ENCODE results near the gene IZUMO1. TPM values are rescaled to one million over a fixed set of nuclear protein-coding genes. Genes with fewer than 3 reads are reported as not detected.
A peak's percentile ranks its signal among the peaks of the same experiment; 100 is the strongest.
"Not testable (repeated sequence)": the region's sequence is repeated elsewhere in the genome, so short reads cannot be mapped to it uniquely, and the experiment has no call there.

IZUMO1 gene
- total and polyA plus RNA-seq, 5 donors from 2014 or later = not detected

- ATAC-seq (ENCODE audit: low read depth in 2 of 2) = no peak
- H3K4me3 Mint-ChIP-seq = peak within 1 kb of the TSS; percentile 90 to 98 (median 96)
These were observed 27.2 kb downstream of the IZUMO1 start, which contains the start of gene MAMSTR for GRCh38 chr19:48719263-48720171. Gene MAMSTR (minus strand): TSS chr19:48719725. CDS start chr19:48719031, 694 bp downstream.

DNA sequence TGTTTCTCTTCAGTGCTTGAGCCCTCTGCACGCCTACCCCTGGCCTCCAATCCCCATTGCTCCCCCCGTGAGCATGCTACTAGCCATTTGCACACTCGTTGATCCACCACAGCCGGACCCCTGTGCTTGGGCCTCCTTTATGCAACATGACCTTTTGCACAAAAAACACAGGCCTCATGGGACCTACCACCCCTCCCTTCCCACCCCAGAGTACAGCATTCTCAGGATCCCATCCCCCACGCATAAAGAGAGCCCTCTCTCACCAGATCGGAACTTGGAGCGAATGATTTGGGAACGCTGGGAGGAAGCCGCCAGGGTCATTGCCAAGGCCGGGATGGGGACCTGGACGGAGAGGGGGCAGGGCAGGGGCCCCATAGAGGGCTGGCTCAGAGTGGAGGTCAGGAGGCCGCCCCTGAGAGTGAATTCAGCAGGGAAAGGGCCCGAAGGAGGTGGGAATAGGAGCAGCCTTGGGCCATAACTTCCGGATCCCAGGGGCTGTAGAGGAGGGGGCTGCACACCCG is 27.9 kb downstream of the IZUMO1 start:
- Histone ChIP-seq H3K4me1 (ENCODE audit: control insufficient read depth, insufficient read depth, low read length, poor library complexity, severe bottlenecking) (peaks cover 19% of the 10 kb centered on the region), H3K9me3 (ENCODE audit: control insufficient read depth in 2 of 2, low read length in 2 of 2) (no peaks in the 10 kb centered on the region), H3K27me3 (ENCODE audit: control insufficient read depth, insufficient read depth, low read length) (no peaks in the 10 kb centered on the region), H3K36me3 (ENCODE audit: control insufficient read depth, insufficient read depth, low read length) (no peaks in the 10 kb centered on the region), H3K4me3 (ENCODE audit: low read depth, low read length) (no peak overlapping the region), H3K27ac (ENCODE audit: insufficient read depth, low read length, poor library complexity, severe bottlenecking) (no peak overlapping the region)
- H3K27ac Mint-ChIP-seq = no peak overlapping the region
- DNase-seq = no peak
- H3K4me3 Mint-ChIP-seq = peak overlapping the region in 1 of 4 donors; percentile 47
- no peak for ATAC-seq (ENCODE audit: low read depth in 2 of 2)
- H3K9me3 Mint-ChIP-seq = peaks cover 0 to 2% (median 0%) of the 10 kb centered on the region in 7 donors
- H3K4me1 Mint-ChIP-seq = peaks cover 0 to 36% (median 15%) of the 10 kb centered on the region in 4 donors
- H3K27me3 Mint-ChIP-seq = no peaks in the 10 kb centered on the region
- no peaks in the 10 kb centered on the region for H3K36me3 Mint-ChIP-seq

More at GRCh38 chr19:48719263-48720171, 27.2 kb downstream of the IZUMO1 start, which contains the start of gene MAMSTR:
- Mint-ChIP-seq H3K27ac (peak within 1 kb of the TSS; percentile 98 to 100 (median 99)), H3K4me1 (peaks cover 0 to 30% (median 12%) of the 10 kb centered on the region in 4 donors), H3K27me3 (no peaks in the 10 kb centered on the region), H3K36me3 (no peaks in the 10 kb centered on the region), H3K9me3 (peaks cover 0 to 1% (median 0%) of the 10 kb centered on the region in 7 donors)
- Histone ChIP-seq H3K36me3 (ENCODE audit: control insufficient read depth, insufficient read depth, low read length) (no peaks in the 10 kb centered on the region), H3K27me3 (ENCODE audit: control insufficient read depth, insufficient read depth, low read length) (no peaks in the 10 kb centered on the region), H3K4me3 (ENCODE audit: low read depth, low read length) (peak within 1 kb of the TSS; percentile 67), H3K4me1 (ENCODE audit: control insufficient read depth, insufficient read depth, low read length, poor library complexity, severe bottlenecking) (peaks cover 15% of the 10 kb centered on the region), H3K27ac (ENCODE audit: insufficient read depth, low read length, poor library complexity, severe bottlenecking) (peak within 1 kb of the TSS; percentile 92), H3K9me3 (ENCODE audit: control insufficient read depth in 2 of 2, low read length in 2 of 2) (no peaks in the 10 kb centered on the region)
- DNase-seq = no peak

DNA sequence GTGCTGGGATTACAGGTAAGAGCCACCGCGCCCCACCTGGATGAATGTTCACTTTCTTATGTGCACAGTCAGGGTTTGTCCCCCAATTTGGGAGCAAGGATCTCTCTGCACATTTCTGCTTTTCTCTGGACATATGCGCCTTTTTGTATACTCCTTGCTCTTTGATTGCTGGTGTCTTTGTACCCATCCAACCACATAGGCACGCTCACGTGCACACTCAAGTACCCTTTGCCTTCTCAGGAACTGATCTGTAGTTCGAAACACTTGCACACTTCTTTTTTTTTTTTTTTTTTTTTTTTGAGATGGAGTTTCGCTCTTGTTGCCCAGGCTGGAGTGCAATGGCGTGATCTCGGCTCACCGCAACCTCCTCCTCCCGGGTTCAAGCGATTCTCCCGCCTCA is 28.6 kb downstream of the IZUMO1 start:
- ATAC-seq (ENCODE audit: low read depth in 2 of 2) = not testable (repeated sequence)

GRCh38 chr19:48716562-48717291 is 30.0 kb downstream of the IZUMO1 start:
- Mint-ChIP-seq H3K27ac (peak overlapping the region in 1 of 3 donors; percentile 87), H3K27me3 (no peaks in the 10 kb centered on the region), H3K36me3 (no peaks in the 10 kb centered on the region), H3K4me1 (peaks cover 0 to 43% (median 17%) of the 10 kb centered on the region in 4 donors), H3K4me3 (peak overlapping the region in 3 of 4 donors; percentile 22 to 74 (median 26)), H3K9me3 (peaks cover 0 to 3% (median 0%) of the 10 kb centered on the region in 7 donors)
- ATAC-seq (ENCODE audit: low read depth in 2 of 2) (no peak), DNase-seq (no peak)
- Histone ChIP-seq H3K4me3 (ENCODE audit: low read depth, low read length) (no peak overlapping the region), H3K4me1 (ENCODE audit: control insufficient read depth, insufficient read depth, low read length, poor library complexity, severe bottlenecking) (peaks cover 28% of the 10 kb centered on the region), H3K27me3 (ENCODE audit: control insufficient read depth, insufficient read depth, low read length) (no peaks in the 10 kb centered on the region), H3K36me3 (ENCODE audit: control insufficient read depth, insufficient read depth, low read length) (no peaks in the 10 kb centered on the region), H3K27ac (ENCODE audit: insufficient read depth, low read length, poor library complexity, severe bottlenecking) (no peak overlapping the region), H3K9me3 (ENCODE audit: control insufficient read depth in 2 of 2, low read length in 2 of 2) (no peaks in the 10 kb centered on the region)

More for the DNA sequence above, 28.6 kb downstream of the IZUMO1 start:
- not testable (repeated sequence) for H3K27me3 ChIP-seq (ENCODE audit: control insufficient read depth, insufficient read depth, low read length); H3K36me3 Mint-ChIP-seq; H3K9me3 Mint-ChIP-seq; H3K4me3 ChIP-seq (ENCODE audit: low read depth, low read length); H3K4me3 Mint-ChIP-seq; H3K9me3 ChIP-seq (ENCODE audit: control insufficient read depth in 2 of 2, low read length in 2 of 2); H3K36me3 ChIP-seq (ENCODE audit: control insufficient read depth, insufficient read depth, low read length); H3K27ac ChIP-seq (ENCODE audit: insufficient read depth, low read length, poor library complexity, severe bottlenecking); DNase-seq; H3K27me3 Mint-ChIP-seq; H3K27ac Mint-ChIP-seq
- H3K4me1 Mint-ChIP-seq = peaks cover 0 to 41% (median 16%) of the 10 kb centered on the region in 4 donors
- peaks cover 26% of the 10 kb centered on the region for H3K4me1 ChIP-seq (ENCODE audit: control insufficient read depth, insufficient read depth, low read length, poor library complexity, severe bottlenecking)

DNA sequence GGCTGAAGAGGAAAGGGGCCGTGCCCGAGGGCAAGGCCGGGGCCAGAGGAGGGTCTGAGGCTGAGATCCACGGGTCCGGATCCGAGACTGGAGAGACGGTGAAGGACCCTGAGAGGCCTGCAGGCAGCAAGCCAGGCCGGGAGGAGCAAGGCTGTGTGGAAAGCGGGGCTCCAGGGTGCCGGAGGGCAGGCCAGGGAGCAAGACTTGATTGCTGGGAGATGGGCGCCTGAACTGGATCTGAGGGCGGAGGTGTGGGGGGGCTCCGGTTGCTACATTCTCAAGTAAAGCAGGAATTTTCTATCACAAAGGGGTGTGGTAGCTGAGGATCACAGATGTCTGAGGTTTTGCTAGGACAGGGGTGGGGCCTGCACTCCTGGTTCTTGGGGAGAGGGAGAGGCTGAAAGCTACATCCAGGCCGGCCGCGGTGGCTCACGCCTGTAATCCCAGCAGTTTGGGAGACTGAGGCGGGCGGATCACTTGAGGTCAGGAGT is 31.0 kb downstream of the IZUMO1 start:
- DNase-seq (no peak), ATAC-seq (ENCODE audit: low read depth in 2 of 2) (no peak)
- Histone ChIP-seq H3K4me1 (ENCODE audit: control insufficient read depth, insufficient read depth, low read length, poor library complexity, severe bottlenecking) (peaks cover 19% of the 10 kb centered on the region), H3K36me3 (ENCODE audit: control insufficient read depth, insufficient read depth, low read length) (no peaks in the 10 kb centered on the region), H3K4me3 (ENCODE audit: low read depth, low read length) (no peak overlapping the region), H3K27me3 (ENCODE audit: control insufficient read depth, insufficient read depth, low read length) (no peaks in the 10 kb centered on the region), H3K9me3 (ENCODE audit: control insufficient read depth in 2 of 2, low read length in 2 of 2) (no peaks in the 10 kb centered on the region), H3K27ac (ENCODE audit: insufficient read depth, low read length, poor library complexity, severe bottlenecking) (no peak overlapping the region)
- peaks cover 0 to 37% (median 13%) of the 10 kb centered on the region in 4 donors for H3K4me1 Mint-ChIP-seq
- H3K36me3 Mint-ChIP-seq = peaks cover 2% of the 10 kb centered on the region
- peak overlapping the region in 2 of 3 donors; percentile 32 to 59 for H3K27ac Mint-ChIP-seq
- no peaks in the 10 kb centered on the region for H3K27me3 Mint-ChIP-seq
- peak overlapping the region in 3 of 4 donors; percentile 13 to 61 (median 57) for H3K4me3 Mint-ChIP-seq
- peaks cover 0 to 3% (median 0%) of the 10 kb centered on the region in 7 donors for H3K9me3 Mint-ChIP-seq

- no peak for DNase-seq
- ATAC-seq (ENCODE audit: low read depth in 2 of 2) = no peak
- no peaks in the 10 kb centered on the region for H3K27me3 Mint-ChIP-seq
These were observed 31.7 kb downstream of the IZUMO1 start for GRCh38 chr19:48714759-48715675.

More at GRCh38 chr19:48714759-48715675, 31.7 kb downstream of the IZUMO1 start:
- H3K9me3 Mint-ChIP-seq = peaks cover 0 to 3% (median 0%) of the 10 kb centered on the region in 7 donors
- peak overlapping the region; percentile 51 for H3K4me3 ChIP-seq (ENCODE audit: low read depth, low read length)
- peaks cover 19% of the 10 kb centered on the region for H3K4me1 ChIP-seq (ENCODE audit: control insufficient read depth, insufficient read depth, low read length, poor library complexity, severe bottlenecking)
- H3K27ac Mint-ChIP-seq = peak overlapping the region in 2 of 3 donors; percentile 51 to 65
- H3K4me1 Mint-ChIP-seq = peaks cover 0 to 30% (median 10%) of the 10 kb centered on the region in 4 donors
- H3K27me3 ChIP-seq (ENCODE audit: control insufficient read depth, insufficient read depth, low read length) = no peaks in the 10 kb centered on the region
- H3K4me3 Mint-ChIP-seq = peak overlapping the region; percentile 69 to 96 (median 90)
- no peaks in the 10 kb centered on the region for H3K36me3 ChIP-seq (ENCODE audit: control insufficient read depth, insufficient read depth, low read length)
- no peaks in the 10 kb centered on the region for H3K9me3 ChIP-seq (ENCODE audit: control insufficient read depth in 2 of 2, low read length in 2 of 2)
- H3K36me3 Mint-ChIP-seq = peaks cover 3% of the 10 kb centered on the region
- peak overlapping the region; percentile 68 for H3K27ac ChIP-seq (ENCODE audit: insufficient read depth, low read length, poor library complexity, severe bottlenecking)
